Cortex of kidney (tissue), 1 donor: Measurements from ENCODE around the gene PXT1.
"Not testable (repeated sequence)": the region's sequence is repeated elsewhere in the genome, so short reads cannot be mapped to it uniquely, and the experiment has no call there.

Source experiments
- DNase-seq: peaks from one replicate; lab custom pipeline; 2025; lab: John Stamatoyannopoulos, UW

The PXT1 gene

GRCh38 chr6:36368921-36369865 lies 73.5 kb downstream of the PXT1 start:
- DNase-seq: no peak

- no peak for DNase-seq
Measured at GRCh38 chr6:36368421-36368820, 74.2 kb downstream of the PXT1 start.

- DNase-seq: no peak
Measured at GRCh38 chr6:36367743-36368142, 74.9 kb downstream of the PXT1 start.

- DNase-seq: no peak
Measured at GRCh38 chr6:36364669-36365479, 77.8 kb downstream of the PXT1 start.

DNA sequence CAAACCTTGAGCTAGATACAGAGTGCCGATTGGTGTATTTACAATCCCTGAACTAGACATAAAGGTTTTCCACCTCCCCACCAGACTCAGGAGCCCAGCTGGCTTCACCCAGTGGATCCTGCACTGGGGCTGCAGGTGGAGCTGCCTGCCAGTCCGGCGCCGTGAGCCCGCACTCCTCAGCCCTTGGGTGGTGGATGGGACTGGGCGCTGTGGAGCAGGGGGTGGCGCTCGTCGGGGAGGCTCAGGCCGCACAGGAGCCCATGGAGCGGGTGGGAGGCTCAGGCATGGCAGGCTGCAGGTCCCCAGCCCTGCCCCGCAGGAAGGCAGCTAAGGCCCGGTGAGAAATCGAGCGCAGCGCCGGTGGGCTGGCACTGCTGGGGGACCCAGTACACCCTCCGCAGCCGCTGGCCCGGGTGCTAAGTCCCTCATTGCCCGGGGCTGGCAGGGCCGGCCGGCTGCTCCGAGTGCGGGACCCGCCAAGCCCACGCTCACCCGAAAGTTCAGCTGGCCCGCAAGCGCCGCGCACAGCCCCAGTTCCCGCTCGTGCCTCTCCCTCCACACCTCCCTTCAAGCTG lies 78.5 kb downstream of the PXT1 start:
- DNase-seq: not testable (repeated sequence)

- not testable (repeated sequence) for DNase-seq
Measured at GRCh38 chr6:36363371-36363752, 79.3 kb downstream of the PXT1 start.

- no peak for DNase-seq
Measured at GRCh38 chr6:36362551-36363370, 79.9 kb downstream of the PXT1 start.

- no peak for DNase-seq
Measured at GRCh38 chr6:36361071-36361470, 81.6 kb downstream of the PXT1 start.

DNA sequence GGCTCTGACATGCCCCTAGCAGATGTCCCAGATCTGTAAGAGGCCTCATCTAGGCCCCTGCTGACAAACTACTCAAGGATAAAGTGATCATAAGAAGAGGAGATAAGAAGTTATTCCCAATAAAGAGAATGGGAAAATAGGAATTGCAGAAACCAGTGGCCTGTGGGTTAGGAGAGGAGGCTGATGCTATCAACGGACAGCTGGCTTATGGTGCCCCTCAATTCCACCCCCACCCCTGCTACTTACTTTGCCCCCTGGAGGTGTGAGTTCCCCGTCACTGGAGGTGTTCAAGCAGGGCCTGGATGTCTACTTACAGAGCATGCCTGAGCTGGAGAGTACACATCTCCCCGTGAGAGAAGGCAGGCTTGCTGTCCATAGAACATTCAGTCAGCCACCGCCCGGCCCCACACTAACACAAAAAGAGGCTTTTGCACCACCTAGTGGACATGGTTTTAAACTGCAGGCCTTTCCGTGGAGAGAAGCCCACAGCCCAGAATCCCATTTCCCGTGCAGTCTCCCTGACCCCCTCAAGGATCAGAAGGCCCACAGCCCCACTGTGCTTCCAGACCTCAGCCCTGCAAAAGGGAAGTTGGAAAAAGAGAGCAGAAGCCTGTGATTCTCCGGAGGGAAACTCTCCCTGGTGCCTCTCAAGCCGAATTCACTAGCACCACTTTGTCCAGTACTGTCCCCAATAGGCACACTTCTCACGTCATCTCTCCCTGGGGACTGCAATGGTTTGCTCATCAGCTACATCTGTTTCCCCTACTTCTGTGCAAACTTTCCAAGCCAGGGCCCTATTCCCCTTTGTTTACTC lies 82.2 kb downstream of the PXT1 start:
- DNase-seq: no peak

GRCh38 chr6:36358226-36358915 lies 84.3 kb downstream of the PXT1 start:
- no peak for DNase-seq

GRCh38 chr6:36357872-36358225 lies 84.8 kb downstream of the PXT1 start:
- no peak for DNase-seq

GRCh38 chr6:36355819-36356218 lies 86.8 kb downstream of the PXT1 start:
- no peak for DNase-seq

GRCh38 chr6:36353411-36353915 lies 89.2 kb downstream of the PXT1 start:
- no peak for DNase-seq

- DNase-seq: no peak
Measured at GRCh38 chr6:36352477-36353157, 90.0 kb downstream of the PXT1 start.

DNA sequence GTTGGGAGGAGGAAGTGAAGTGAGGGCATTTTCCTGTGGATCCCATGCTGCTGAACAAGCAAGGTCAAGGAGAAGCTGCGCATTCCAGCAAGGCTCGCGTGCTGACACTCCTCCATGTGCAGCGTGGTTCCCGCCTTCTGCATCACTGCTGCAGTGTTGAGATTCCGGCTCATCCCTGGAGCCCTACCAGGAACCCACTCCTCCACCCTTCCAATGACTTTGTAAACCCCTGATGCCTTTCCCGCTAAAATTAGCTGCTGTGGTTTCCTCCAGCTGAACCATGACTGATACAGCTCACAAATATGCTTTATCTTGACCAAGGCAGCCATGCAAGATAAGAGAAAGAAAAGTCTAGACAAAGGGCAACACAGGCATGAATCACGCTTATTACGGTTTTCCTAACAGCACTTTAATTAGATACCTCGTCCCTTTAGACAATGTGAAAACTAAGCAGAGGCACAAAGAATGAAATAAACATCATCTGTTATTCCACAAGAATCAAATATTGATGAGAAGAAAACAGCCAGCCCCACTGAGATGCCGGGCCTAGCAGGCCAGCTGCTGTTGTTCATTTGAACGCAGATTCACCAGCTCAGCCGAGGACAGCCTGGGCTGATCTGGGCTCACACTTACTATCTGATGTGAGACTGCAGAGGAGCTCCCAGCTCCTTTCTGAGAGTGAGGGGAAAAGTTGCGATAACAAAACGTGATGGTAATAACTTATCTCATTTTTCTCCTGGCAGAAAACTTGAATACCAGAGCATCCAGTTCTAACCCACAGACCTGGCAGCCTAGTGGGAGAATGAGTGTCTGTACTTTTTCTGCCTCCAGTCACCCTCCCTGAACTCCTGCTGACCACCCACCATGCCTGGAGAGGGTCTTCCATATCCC lies 91.7 kb downstream of the PXT1 start:
- no peak for DNase-seq

DNA sequence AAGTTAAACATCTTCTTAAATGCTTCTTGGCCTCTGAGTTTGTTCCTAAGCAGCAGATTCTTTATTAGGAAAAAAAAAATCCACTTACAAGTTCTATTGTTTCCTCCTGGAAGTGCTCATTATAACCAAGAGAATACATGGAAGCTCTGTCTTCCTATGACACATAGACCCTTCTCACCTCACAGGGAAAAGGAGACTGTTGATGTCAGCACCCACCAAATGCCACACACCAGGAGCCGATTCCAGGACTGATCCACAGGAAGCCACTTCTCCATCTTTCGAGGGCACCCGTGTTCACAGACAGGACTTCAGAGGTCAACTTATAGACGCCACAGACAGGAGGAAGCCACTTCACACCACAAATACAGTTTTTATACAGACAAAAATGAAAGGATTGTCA lies 92.6 kb downstream of the PXT1 start:
- DNase-seq: no peak

GRCh38 chr6:36349240-36349639 lies 93.4 kb downstream of the PXT1 start:
- DNase-seq: no peak

DNA sequence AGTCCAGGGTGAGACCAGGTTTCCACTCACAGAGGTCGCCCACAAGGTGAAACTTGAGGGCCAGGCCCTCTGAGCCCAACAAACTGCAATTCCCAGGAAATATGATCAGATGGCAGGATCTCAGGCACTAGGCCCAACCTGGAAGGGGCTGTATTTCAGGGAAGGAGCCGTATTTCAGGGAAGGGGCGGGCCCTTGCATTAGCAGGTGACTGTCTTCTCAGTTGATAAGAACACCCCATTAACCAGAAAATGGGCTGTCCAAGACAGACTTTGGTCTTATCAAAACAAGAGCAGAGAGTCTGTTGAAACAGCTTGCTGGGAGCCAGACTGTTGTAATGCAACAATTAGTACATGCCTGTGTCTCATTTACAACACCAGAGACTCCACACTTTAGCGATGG lies 95.0 kb downstream of the PXT1 start:
- DNase-seq: no peak
